GM19397 (cell line): ENCODE measurements around the gene HADHA.
A peak's percentile ranks its signal among the peaks of the same experiment; 100 is the strongest.

Experiments
- ATAC-seq: cut with Tn5 transposase; IDR thresholded peaks from one replicate; pipeline ENCODE4 v1.9.1; 2021; ENCODE audit warnings: mild to moderate bottlenecking, moderate library complexity; ENCODE audit not compliant: unreplicated experiment

Gene HADHA

DNA sequence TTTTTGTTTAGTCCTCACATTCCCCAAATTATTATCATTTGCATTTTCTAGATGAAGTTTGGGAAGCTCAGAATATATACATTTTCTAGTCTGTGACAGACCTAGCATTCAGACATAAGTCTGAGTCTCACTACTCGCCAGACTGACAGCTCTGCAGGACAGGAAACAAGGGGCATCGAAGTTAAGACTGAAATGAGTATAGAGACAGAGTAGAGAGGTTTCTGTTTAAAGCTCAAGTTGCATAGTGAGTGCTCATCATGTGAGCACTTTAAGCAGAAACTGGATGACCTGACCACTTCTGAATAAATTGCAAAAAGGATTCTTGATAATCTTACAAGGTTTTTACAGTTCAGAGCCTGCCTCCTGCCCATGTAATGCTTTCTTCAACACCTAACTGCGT is 1.4 kb upstream of the HADHA start:
- ATAC-seq: peak; percentile 42

DNA sequence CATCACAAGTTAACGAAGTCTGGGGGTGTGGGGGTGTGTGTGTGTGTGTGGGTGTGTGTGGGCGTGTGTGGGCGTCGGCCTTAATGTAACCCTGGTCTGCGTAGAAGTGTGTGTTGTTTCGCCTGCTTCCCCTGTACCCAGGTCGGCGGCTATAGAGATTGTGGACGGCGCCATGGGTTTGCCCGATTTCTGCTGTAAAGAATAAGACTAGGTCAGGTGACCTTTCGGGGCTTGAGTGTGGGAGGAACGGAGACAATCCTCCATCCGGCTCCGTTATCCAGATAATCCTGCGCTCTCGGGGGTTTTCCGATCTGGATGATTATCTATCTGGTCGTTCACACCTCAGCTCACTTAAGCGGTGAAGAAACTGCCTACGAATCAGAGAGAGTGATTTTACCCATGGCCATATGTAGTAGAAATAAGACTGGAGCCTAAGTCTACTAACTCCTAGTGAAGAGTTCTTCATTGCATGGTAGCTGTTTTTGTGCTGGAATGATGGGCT is 850 bp upstream of the HADHA start:
- ATAC-seq: peak; percentile 7

DNA sequence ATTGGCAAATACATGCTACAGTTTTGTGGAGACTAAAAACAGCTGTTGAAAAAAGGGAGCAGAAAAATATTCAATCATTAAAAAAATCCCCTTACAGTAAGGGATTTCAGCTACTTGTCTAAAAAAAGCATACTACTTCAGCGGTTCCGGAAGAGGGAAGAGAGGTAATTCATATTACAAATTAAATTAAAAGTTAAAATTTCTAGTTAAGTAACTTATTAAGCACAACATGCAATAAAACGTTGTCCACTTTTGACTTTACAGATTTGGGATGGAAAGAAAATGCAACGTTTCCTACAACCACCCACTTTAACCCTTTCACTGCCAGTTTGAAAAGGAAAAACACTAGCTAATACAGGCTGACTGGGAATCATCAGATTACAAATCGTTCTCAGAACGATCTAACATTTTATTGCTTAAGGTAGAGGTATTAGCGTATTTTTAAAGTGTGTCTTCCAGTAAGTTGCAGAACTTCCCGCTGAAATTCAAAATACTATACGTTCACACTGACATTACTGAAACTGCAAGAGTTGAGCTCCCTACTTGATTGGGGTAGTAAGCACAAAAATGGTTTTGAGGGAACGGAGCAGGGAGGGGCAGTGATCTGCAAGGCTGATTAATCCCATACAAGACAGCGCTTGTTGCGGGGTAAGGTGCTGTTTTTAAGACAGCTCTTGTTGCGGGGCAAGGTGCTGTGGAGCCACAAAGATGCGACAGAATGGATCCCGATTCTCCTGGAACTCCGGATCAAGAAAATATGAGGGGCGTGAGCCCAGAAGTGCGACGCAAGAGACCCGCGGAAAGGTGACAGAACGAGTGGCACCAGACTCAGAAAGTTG is 743 bp downstream of the HADHA start:
- no peak for ATAC-seq

DNA sequence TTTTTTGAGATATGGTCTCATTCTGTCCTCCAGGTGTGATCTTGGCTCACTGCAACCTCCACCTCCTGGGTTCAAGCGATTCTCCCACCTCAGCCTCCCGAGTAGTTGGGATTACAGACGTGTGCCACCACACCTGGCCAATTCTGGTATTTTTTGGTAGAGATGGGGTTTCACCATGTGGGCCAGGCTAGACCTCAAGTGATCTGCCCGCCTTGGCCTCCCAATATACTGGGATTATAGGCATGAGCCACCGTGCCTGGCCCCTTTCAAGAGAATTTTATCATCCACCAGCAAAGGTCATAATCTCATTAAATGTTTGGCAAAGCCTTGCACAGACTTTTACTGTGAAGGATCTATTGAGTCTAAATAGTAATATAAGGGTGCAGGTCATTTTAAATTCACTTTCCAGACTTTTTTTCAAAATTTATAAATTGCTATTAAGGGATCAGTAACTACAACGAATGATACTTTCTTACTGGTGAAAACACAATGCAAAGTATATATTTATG is 2.5 kb downstream of the HADHA start:
- no peak for ATAC-seq

DNA sequence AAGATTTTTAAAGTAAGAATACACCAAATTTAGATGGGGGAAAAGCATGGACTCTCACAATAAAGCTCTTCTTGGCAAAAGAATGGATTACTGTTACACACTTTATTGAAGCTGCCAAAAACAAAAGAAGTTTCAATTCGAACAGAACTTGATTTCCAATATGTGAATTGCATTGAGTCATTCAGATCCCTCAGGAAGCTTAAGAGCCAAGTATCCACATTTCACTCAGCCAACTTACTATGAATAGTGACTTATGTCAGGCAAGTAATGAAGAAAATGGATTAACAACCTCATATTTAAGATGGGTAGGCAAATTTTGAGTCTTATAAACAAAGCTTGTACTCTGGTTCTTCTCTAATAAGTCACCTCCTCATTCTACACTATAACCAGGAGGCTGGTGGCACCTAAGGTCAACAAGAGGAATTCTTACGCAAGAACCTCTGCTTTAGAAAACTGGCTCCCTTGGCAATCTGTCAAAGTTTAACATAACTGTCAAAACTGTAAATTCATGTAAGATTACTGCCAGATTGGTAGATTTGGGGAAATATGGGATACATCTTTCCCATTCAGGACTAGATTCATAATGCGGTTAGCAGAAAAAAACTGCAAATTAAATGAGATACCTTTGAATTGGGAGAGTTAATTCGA is 6.0 kb downstream of the HADHA start:
- ATAC-seq: no peak

DNA sequence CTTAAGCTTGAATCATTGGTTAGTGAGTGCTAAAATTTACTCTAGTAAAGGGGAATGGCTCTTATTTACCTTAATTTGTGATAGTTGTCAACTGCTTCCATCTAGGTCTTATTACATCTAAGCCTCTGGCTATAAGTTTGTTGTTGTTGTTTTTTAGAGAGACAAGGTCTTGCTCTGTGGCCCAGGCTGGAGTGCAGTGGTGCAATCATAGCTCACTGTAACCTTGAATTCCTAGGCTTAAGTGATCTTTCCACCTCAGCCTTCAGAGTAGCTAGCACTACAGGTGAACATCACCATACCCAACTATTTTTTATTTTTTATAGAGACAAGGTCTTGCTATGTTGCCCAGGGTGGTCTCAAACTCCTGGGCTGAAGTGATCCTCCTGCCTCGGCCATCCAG is 6.6 kb downstream of the HADHA start:
- no peak for ATAC-seq

DNA sequence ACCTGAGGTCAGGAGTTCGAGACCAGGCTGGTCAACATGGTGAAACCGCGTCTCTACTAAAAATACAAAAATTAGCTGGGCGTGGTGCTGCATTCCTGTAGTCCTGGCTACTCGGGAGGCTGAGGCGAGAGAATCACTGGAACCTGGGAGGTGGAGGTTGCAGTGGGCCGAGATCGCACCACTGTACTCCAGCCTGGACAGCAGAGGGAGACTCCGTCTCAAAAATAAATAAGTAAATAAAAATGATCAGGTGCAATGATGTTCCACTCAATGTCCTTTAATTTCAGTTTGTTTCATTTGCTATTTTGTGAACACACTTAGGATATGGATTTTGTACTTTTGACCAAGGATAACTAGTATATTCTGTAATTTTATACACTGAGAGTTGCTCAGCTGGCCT is 9.3 kb downstream of the HADHA start:
- no peak for ATAC-seq

DNA sequence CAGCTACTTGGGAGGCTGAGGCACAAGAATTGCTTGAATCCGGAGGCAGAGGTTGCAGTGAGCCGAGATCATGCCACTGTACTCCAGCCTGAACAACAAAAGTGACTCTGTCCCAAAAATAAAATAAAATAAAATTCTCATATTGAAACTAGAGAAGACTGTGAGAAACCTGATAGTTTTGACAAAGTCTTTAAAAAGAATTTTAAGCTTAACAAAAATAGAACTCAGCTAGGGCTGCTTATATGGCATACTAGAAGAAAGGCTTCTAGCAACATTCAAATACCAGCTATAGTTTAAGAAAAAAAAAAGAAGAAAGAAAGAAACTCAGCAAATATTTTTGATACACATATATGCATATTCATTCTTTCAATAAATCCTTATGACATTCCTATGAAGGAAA is 13.6 kb downstream of the HADHA start:
- no peak for ATAC-seq

DNA sequence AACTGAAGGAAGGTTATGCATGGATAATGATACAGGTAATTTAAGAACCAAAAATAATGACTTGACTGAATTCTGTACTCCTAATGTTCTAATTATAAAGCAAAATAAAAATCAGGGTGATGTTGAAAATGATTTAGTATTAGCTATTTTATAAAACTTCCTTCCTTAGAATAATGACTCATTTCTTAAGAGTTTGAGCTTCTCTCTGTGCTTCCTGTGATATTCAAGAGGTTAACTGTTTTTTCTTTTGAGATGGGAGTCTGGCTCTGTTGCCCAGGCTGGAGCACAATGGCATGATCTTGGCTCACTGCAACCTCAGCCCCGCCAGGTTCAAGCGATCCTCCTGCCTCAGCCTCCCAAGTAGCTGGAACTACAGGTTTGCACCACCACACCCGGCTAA is 14.8 kb downstream of the HADHA start:
- no peak for ATAC-seq

DNA sequence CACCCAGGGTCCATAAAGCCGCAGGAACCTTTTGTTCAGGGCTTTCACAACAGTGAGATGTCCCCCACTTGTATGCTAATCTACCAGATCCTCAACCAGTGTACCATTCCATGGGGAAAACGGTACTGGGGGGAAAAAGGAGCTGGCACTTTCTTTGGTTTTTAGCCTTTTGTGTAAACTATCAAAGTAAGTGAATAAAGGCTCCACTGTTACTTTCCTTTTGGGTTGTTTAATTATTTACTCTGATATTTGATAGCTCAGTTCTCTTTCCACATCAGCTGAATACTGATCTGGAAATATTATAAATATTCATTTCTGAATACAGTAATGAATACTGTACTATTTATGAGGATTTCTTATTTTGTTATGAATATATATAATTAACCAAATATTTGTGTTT is 20.3 kb downstream of the HADHA start:
- ATAC-seq: no peak

DNA sequence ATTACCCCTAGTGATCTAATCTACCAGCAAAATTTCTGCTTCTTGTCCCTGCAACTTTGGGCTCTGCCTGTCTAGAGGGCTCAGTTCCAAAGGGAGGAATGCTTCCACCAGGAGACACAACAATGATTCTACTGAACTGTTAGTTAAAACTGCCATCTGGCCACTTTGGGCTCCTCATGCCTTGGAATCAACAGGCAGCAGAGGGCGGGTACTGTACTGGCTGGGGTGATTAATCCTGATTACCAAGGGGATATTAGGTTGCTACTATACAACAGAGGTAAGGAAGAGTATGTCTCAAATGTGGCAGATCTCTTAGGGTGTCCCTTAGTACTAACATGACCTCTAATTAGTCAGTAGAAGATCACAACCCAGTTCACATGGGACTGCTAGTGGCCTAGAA is 21.4 kb downstream of the HADHA start:
- ATAC-seq: no peak

DNA sequence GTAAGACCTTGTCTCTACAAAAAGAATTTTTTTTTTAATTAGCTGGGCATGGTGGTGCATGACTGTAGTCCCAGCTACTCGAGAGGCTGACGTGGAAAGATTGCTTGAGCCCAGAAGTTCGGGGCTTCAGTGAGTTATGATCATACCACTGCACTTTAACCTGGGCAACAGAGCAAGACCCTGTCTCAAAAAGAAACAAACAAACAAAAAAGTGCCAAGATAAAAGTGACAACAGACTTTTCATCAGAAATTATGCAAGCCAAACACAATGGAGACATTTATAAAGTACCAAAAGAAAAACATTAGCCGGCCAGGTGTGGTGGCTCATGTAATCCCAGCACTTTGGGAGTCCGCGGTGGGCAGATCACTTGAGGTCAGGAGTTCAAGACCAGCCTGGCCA is 26.7 kb downstream of the HADHA start:
- no peak for ATAC-seq

DNA sequence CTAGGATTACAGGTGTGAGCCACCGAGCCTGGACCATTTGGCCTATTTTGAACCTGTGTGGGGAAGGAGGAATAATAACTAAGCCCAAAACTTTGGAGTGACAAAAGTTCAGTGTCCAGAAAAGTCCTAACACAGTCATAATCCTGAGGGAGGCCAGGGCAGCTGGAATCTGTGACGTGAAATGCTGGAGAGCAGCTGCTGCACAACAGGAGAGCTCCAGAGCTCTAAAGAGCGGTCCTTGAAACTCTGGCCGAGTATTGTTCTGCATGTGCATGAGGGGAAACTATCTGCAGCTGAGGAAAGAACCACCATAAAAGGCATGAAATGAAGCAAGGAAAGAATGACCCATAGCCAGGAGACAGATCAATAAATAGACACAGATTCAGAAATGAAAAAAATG is 27.8 kb downstream of the HADHA start:
- ATAC-seq: no peak

DNA sequence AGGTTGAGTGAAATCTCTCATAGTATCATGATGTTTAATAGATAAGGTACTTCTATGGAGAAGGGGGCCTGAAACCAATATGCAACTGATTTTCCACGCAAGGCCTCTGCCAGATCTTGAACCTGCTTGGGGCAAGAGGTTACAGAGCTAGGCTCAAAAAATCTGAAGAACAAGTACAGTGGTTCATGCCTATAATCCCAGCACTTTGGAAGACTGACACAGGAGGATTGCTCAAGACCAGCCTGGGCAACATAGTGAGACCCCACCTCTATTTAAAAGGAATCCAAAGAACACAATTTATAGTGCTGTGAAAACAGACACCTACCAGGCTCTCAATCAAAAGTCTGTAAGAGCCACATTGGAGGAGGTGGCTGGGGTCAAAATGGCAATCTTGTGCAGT is 28.6 kb downstream of the HADHA start:
- ATAC-seq: no peak

DNA sequence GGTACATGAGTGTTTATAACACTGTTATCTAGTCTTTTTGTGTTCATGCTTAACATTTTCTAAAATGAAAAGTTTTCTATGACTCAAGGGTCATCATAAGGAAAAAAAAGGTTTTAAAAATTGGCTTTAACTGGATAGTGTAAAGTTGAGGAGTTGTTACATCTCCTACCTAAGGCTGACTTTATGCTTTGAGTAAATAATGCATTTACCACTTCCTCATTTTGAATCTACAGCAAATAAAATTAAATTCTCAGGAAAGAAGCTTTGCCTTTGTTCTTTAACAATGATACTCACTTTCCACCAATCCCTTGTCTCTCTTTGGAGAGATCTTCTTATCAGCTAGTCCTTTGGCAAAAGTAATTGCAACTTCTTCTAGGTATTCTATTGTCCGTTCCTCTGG is 29.7 kb downstream of the HADHA start:
- ATAC-seq: no peak

DNA sequence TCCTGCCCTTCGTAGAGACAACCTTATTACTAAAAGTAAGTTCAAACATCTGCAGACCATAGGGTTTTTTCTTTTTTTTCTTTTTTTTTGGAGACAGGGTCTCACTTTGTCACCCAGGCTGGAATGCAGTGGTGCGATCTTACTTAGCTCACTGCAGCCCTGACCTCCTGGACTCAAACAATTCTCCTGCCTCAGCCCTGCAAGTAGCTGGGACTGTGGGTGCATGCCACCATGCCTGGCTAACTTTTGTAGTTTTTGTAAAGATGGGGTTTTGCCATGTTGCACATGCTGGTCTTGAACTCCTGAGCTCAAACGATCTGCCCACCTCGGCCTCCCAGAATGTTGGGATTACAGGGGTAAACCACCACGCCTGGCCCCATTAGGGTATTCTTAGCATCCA is 32.4 kb downstream of the HADHA start:
- ATAC-seq: no peak

DNA sequence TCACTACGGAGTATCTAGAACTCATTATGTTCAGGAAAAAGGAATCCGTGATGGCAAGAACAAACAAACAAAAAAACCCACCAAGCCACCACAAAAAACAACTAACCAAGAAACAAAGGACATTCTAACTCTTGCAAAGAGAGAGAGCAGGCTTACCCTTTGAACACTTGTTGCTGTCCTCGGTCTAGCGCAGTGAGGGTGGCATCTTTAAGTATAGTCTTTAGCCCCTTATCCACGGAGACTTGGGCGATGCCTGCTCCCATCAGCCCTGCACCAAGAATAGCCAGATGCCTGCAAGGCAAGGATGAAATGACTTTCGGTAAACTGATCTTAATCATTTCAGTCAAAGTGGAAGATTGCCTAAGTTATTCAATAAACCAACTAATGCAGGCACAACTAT is 40.5 kb downstream of the HADHA start:
- no peak for ATAC-seq

DNA sequence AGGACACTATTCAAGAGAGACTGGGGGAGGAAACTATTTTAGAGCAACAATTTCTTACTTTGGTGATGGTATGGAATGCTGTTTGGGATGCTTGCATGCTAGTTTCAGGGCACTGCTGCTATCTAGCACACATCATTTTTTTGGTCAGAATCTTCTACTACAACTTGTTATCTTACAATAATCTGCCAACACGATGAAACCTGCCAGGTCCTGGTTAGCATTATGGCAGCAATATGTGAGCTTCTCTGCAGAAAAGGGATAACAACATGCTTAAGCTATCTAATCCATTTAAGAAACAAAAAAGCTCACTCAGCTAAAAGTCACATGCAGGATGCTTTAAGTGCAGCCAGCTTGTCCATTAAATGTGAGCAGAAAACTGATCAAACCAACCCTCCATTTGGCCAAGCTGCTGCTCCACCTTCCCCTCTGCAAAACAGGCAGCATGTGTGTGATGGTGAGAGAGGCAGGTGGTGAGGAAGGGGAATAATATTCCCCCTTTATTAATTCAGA is 41.4 kb downstream of the HADHA start:
- no peak for ATAC-seq

DNA sequence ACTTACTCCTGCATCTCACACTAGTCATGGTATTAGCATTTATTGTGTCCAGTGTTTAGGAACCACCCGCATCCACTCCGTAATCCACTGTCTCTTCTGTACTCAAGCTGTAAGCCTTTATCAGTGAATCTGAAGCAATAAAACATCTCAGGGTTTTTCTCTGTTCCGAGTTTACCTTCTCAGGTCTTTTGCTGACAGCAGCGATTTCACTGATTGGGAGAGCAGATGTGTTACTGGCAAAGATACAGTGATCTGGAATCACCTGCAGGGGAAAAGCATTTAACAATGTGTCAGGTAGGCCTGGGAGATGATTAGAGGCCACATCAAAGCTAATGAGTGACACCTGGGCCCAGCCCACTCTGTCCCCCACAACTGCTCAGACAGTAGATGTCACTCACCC is 46.9 kb downstream of the HADHA start:
- no peak for ATAC-seq

DNA sequence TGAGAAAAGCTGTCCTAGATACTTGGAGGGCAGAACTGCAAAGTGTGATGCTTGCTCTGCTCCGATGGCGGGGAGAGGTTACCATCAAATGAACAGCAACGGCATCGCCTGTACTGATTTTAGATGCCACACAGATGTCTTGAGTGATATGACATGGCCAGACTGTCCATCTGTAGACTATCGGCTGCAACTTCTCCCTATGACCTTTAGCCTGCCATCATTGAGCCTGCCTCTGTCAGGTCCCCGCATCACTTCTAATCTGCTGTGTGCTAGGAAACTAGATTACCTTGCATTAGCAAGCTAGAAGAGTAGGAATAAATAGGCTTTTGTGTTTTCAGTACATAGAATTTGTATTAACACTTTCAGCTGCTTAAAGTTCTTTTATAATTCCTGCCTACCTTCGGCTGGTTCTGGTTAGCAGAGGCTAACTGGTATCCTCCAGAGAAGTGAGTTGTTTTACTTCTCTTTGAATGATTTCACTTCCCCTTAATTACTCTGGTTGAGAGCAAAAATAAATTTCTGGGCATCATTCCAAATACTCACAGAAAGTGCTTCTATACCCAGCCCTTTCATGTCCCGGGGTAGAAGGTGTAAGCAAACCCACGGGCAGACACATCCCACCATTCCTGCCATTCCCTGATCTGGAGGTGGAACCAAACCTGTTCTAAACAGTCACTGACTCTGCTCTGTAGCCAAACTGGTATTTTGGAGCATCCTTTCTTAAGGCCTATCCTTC is 47.6 kb downstream of the HADHA start:
- no peak for ATAC-seq
